ENCODE measurements around the gene POLN.

Gene POLN

DNA sequence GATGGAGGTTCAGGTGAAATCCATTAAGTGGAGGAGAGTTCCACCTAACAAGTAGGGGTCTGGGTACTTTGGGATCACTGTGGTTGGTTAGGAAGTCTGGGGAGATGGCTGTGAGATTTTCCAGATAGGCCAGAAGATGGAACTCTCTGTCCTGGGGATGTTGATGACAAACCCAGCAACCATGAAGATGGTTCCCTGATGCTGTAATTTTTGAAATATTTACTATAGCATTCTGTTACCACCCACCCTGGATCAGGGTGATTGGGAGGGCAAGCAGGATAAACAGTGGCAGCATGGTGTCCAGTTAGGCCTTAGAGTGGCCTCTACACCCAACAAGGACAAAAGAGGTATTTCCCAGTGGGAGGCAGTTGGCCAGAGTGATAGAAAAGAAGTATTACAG lies 217.2 kb downstream of the POLN start:
- no peak for DNase-seq

All from activated T-cell treated with anti-CD3 and anti-CD28 coated beads, Interleukin-2, amount 50 U/mL, for 48 hours (primary cell).